K562 (cell line): ENCODE data around the gene CEBPZ. TPM values are rescaled to one million over a fixed set of nuclear protein-coding genes. Genes with fewer than 3 reads are reported as not detected.
A peak's percentile ranks its signal among the peaks of the same experiment; 100 is the strongest.

Experiments used
- ATAC-seq: fragments of 200-7000 bp; cut with Tn5 transposase; 3 replicates; pipeline ENCODE4 v1.9.1; 2020; ENCODE audit warnings: moderate library complexity
- Bru-seq: library from RNA; stranded (reverse); fragments of 400-500 nt; gene quantifications from one replicate; lab custom pipeline; 2021; lab: Mats Ljungman, UMichigan
- BruChase-seq, 2 experiments: library from RNA; stranded (reverse); fragments of 400-500 nt; gene quantifications; one replicate each; lab custom pipeline; 2021; lab: Mats Ljungman, UMichigan
- BruUV-seq: library from RNA; stranded (reverse); fragments of 400-500 nt; replicated peaks from 2 replicates; lab custom pipeline; 2021; lab: Mats Ljungman, UMichigan
- CTCF ChIA-PET: fragments of 300-600 bp; formaldehyde crosslinking; extraction: SDS; loops from one replicate; lab custom pipeline; 2021; ENCODE audit warnings: low intra/inter-chr PET ratio; lab: Yijun Ruan, JAX
- POLR2A ChIA-PET: fragments of 300-600, 350-650 bp; sonication (Branson Sonifier 250); formaldehyde crosslinking; extraction: SDS; loops from one replicate; lab custom pipeline; 2021; ENCODE audit warnings: antibody characterized with exemption, inconsistent platforms; lab: Yijun Ruan, JAX
- DNase-seq, 4 experiments: peaks; one replicate each; pipeline versions ENCODE4 v3.0.0 to v3.0.0-alpha.2; 2011 to 2018; ENCODE audit warnings: low spot score in 3 of 4, mixed read lengths in 3 of 4; ENCODE audit errors: extremely low read depth in 1 of 4
- FAIRE-seq: peaks from 2 replicates; lab custom pipeline; 2011; peaks lifted over from hg19 to GRCh38; lab: Jason Lieb, UNC
- H2AFZ ChIP-seq: 2 replicates; pipeline ENCODE4 v1.6.0; 2011; ENCODE audit warnings: low read depth, low read length, control low read depth, inconsistent platforms
- H3K27ac ChIP-seq: fragments of 200-600 bp; 3 replicates; pipeline ENCODE4 v1.8.0; 2011; ENCODE audit warnings: low read depth, mild to moderate bottlenecking, control low read depth, inconsistent platforms, low read length, moderate library complexity, mixed read lengths; ENCODE audit errors: extremely low read depth
- H3K27me3 ChIP-seq, 2 experiments: fragments of 300-600 bp in 1 of 2; 2 replicates in 1 of 2; 3 replicates in 1 of 2; pipeline versions ENCODE4 v1.6.0 to v1.8.0; 2011; ENCODE audit warnings: inconsistent platforms in 2 of 2, low read length in 2 of 2, mild to moderate bottlenecking in 1 of 2, mixed read lengths in 1 of 2, moderate library complexity in 1 of 2; ENCODE audit not compliant: control insufficient read depth in 2 of 2, insufficient read depth in 2 of 2
- H3K36me3 ChIP-seq: fragments of 300-600 bp; 3 replicates; pipeline ENCODE4 v1.8.0; 2011; ENCODE audit warnings: mild to moderate bottlenecking, low read length, inconsistent platforms; ENCODE audit not compliant: control insufficient read depth, insufficient read depth
- H3K4me1 ChIP-seq, 2 experiments: fragments of 200-600 bp in 1 of 2; replicated peaks in 1 of 2; 2 replicates in 1 of 2; 3 replicates in 1 of 2; pipeline versions ENCODE4 v1.5.1 to v1.8.0; 2011; ENCODE audit warnings: inconsistent platforms in 2 of 2, low read length in 2 of 2, mild to moderate bottlenecking in 1 of 2, mixed read lengths in 1 of 2, moderate library complexity in 1 of 2; ENCODE audit not compliant: control insufficient read depth in 2 of 2, insufficient read depth in 2 of 2
- H3K4me2 ChIP-seq: 2 replicates; pipeline ENCODE4 v1.6.1; 2011; ENCODE audit warnings: low read length, control low read depth, inconsistent platforms, mixed read lengths; ENCODE audit not compliant: insufficient read depth
- H3K4me3 ChIP-seq: fragments of 200-600 bp; sonication (generic), shearing (Covaris generic); 2 replicates; pipeline ENCODE4 v1.5.1; 2016; ENCODE audit warnings: control low read depth, inconsistent platforms
- H3K79me2 ChIP-seq: fragments of 200-600 bp; 3 replicates; pipeline ENCODE4 v1.8.0; 2011; ENCODE audit warnings: low read length, inconsistent platforms; ENCODE audit not compliant: control insufficient read depth, insufficient read depth
- H3K9ac ChIP-seq, 2 experiments: 2 replicates each; pipeline versions ENCODE4 v1.6.0 to v1.6.1; 2011; ENCODE audit warnings: low read depth in 2 of 2, low read length in 2 of 2, control low read depth in 1 of 2, inconsistent platforms in 1 of 2, mild to moderate bottlenecking in 1 of 2, mixed read lengths in 1 of 2; ENCODE audit not compliant: insufficient read depth in 1 of 2
- H3K9me1 ChIP-seq: one replicate; pipeline ENCODE4 v1.6.0; 2011; ENCODE audit warnings: inconsistent platforms, mild to moderate bottlenecking, low read length, moderate library complexity; ENCODE audit not compliant: control insufficient read depth, insufficient read depth
- H3K9me3 ChIP-seq: replicated peaks from 2 replicates; pipeline ENCODE4 v1.5.1; 2011; ENCODE audit warnings: low read depth, low read length, inconsistent platforms; ENCODE audit not compliant: control insufficient read depth, insufficient read depth
- H4K20me1 ChIP-seq: replicated peaks from 2 replicates; pipeline ENCODE4 v1.6.1; 2011; ENCODE audit warnings: low read length, inconsistent platforms, mixed read lengths; ENCODE audit not compliant: control insufficient read depth, insufficient read depth
- ARID2 ChIP-seq: fragments of 450-650 bp; IDR thresholded peaks from 2 replicates; pipeline ENCODE4 v1.6.1; 2017; ENCODE audit warnings: antibody characterized with exemption, mild to moderate bottlenecking
- ATF7 ChIP-seq: fragments of 450-650 bp; IDR thresholded peaks from 2 replicates; pipeline ENCODE4 v1.7.1; 2014; ENCODE audit warnings: mild to moderate bottlenecking, moderate library complexity
- BCOR ChIP-seq: fragments of 450-650 bp; IDR thresholded peaks from 2 replicates; pipeline ENCODE4 v1.6.1; 2016
- CTBP1 ChIP-seq: fragments of 450-650 bp; IDR thresholded peaks from 2 replicates; pipeline ENCODE4 v1.6.1; 2016; ENCODE audit warnings: borderline replicate concordance
- DEAF1 ChIP-seq: fragments of 450-650 bp; formaldehyde crosslinking; IDR thresholded peaks from 2 replicates; pipeline ENCODE4 v1.4.0; 2020; ENCODE audit warnings: mild to moderate bottlenecking, moderate library complexity
- HMG20A ChIP-seq: fragments of 450-650 bp; formaldehyde crosslinking; conservative IDR thresholded peaks from 2 replicates; pipeline ENCODE4 v1.4.0; 2020; ENCODE audit warnings: mild to moderate bottlenecking, mixed read lengths
- MTA1 ChIP-seq: fragments of 450-650 bp; IDR thresholded peaks from 2 replicates; pipeline ENCODE4 v1.6.1; 2017; ENCODE audit warnings: borderline replicate concordance
- POLR2G ChIP-seq: fragments of 200-400 bp; formaldehyde crosslinking; IDR thresholded peaks from 2 replicates; pipeline ENCODE4 v1.6.1; 2017; ENCODE audit warnings: low read depth, mild to moderate bottlenecking, antibody characterized with exemption, low read length, moderate library complexity
- SAFB ChIP-seq: fragments of 200-400 bp; formaldehyde crosslinking; IDR thresholded peaks from 2 replicates; pipeline ENCODE4 v1.6.1; 2017; ENCODE audit warnings: low read depth, low read length, borderline replicate concordance
- SLC30A9 ChIP-seq: fragments of 250-450 bp; sonication (Bioruptor Pico); IDR thresholded peaks from 2 replicates; pipeline ENCODE4 v1.8.0; 2022; ENCODE audit warnings: mild to moderate bottlenecking, moderate library complexity
- STAT5A ChIP-seq: IDR thresholded peaks from 2 replicates; pipeline ENCODE4 v1.6.1; 2012; ENCODE audit warnings: low read length, inconsistent platforms, borderline replicate concordance
- TAF9B ChIP-seq: fragments of 450-650 bp; IDR thresholded peaks from 2 replicates; pipeline ENCODE4 v1.6.1; 2018; ENCODE audit warnings: mild to moderate bottlenecking; ENCODE audit not compliant: partially characterized antibody
- ZNF551 ChIP-seq: fragments of 250-450 bp; sonication (Bioruptor Pico); IDR thresholded peaks from 2 replicates; pipeline ENCODE4 v1.5.0; 2021; ENCODE audit warnings: mild to moderate bottlenecking, moderate library complexity
- ZNF644 ChIP-seq: fragments of 200-800 bp; sonication (Bioruptor generic); IDR thresholded peaks from 2 replicates; pipeline ENCODE4 v1.6.1; 2016; ENCODE audit warnings: low read depth, missing genetic modification characterization, missing compliant biosample characterization
- WGBS: fragments of 100-300 bp; shearing (Covaris generic); methylation state at CpG from one replicate; pipeline ENCODE4 v1.1.6; 2016; ENCODE audit warnings: low coverage, mixed read lengths; ENCODE audit not compliant: insufficient coverage; ENCODE audit errors: missing lambda C conversion rate; 5-methylcytosine and 5-hydroxymethylcytosine counted together
- in situ Hi-C: fragments of 300-500 bp; cut with MboI; formaldehyde crosslinking; loops from 4 replicates; pipeline ENCODE4 v1.15.0; 2018; ENCODE audit warnings: inconsistent platforms, mixed read lengths
- intact Hi-C: fragments of 100-400 bp; cut with micrococcal nuclease; formaldehyde crosslinking; loops from 2 replicates; pipeline ENCODE4 v1.14.2; 2022
- long read RNA-seq, 3 experiments: library from polyadenylated mRNA in 2 of 3; library from RNA in 1 of 3; unstranded in 2 of 3; stranded (forward) in 1 of 3; transcript quantifications; one replicate each; pipeline ENCODE4 v2.0.0, GENCODE V29; 2019 to 2022
- polyA minus RNA-seq, 3 experiments: library from RNA; depleted of rRNA, polyadenylated mRNA; stranded (reverse); fragments of >200 nt; gene quantifications; 2 replicates each; pipeline ENCODE4 v1.2.3, GENCODE V29; 2011
- polyA plus RNA-seq, 8 experiments: library from polyadenylated mRNA; depleted of rRNA in 4 of 8; stranded (reverse) in 5 of 8; unstranded in 3 of 8; fragments of >200 nt; fragmentation: Nextera tagmentation in 2 of 8; fragmentation: Illumina TruSeq in 1 of 8; extraction: Ambion mirVana in 2 of 8; extraction: Trizol in 1 of 8; gene quantifications; 2 replicates each; pipeline versions ENCODE4 v1.2.1 to v1.2.3, GENCODE V29; 2011 to 2014; ENCODE audit warnings: inconsistent platforms in 1 of 8, missing spikeins in 1 of 8
- total RNA-seq, 7 experiments: library from RNA; depleted of rRNA in 6 of 7; stranded (reverse); fragments of >200 nt in 6 of 7; fragmentation: Illumina TruSeq in 2 of 7; extraction: Trizol in 2 of 7; gene quantifications; 2 replicates each; pipeline versions ENCODE4 v1.2.1 to v1.2.3, GENCODE V29; 2011 to 2021; ENCODE audit warnings: low replicate concordance in 1 of 7

The CEBPZ gene
- 13.4 and 61.1 TPM in 2 replicates for total RNA-seq (2011; cell fraction: chromatin; rRNA removed; ENCODE audit: low replicate concordance)
- total RNA-seq (2011; cell fraction: nucleolus; rRNA removed): 8.3 and 12.1 TPM in 2 replicates
- 13.3 and 14.9 TPM in 2 replicates for total RNA-seq (2011; cell fraction: nucleoplasm; rRNA removed)
- total RNA-seq (2014; rRNA removed) (63.5 and 77.1 TPM in 2 replicates), total RNA-seq (2014; rRNA removed; fragmentation: Illumina TruSeq; extraction: Trizol) (160 and 192 TPM in 2 replicates), total RNA-seq (2015; rRNA removed; fragmentation: Illumina TruSeq; extraction: Trizol) (111 and 118 TPM in 2 replicates), total RNA-seq (2021) (84.9 and 91.4 TPM in 2 replicates), polyA plus RNA-seq (2011; rRNA removed) (30.2 and 49.7 TPM in 2 replicates), polyA plus RNA-seq (2014; fragmentation: Illumina TruSeq; extraction: Trizol) (74.8 and 82.8 TPM in 2 replicates), polyA plus RNA-seq (2014; fragmentation: Nextera tagmentation; extraction: Ambion mirVana) (100 to 1,000 TPM in 1 of 2 experiments, 10 to 100 TPM in 1; 56.5 to 102 TPM), polyA plus RNA-seq (2014; rRNA removed) (63.3 and 68.1 TPM in 2 replicates), polyA minus RNA-seq (2011; rRNA and poly(A)+ RNA removed) (84.8 and 89.3 TPM in 2 replicates), Bru-seq, nascent RNA (percentile 94 among the genes with signal in this experiment), BruChase-seq, experiment 1, labeled RNA remaining after a 2-hour chase (percentile 96 among the genes with signal in this experiment), BruChase-seq, experiment 2, labeled RNA remaining after a 6-hour chase (percentile 96 among the genes with signal in this experiment)
- polyA plus RNA-seq (2011; cell fraction: cytosol; rRNA removed): 4.9 and 10.4 TPM in 2 replicates
- polyA plus RNA-seq (2011; cell fraction: nucleus; rRNA removed): 11.9 and 15.1 TPM in 2 replicates
- polyA plus RNA-seq (2012): 34.5 and 67.0 TPM in 2 replicates
- polyA minus RNA-seq (2011; cell fraction: cytosol; rRNA and poly(A)+ RNA removed): 21.9 and 29.8 TPM in 2 replicates
- 25.4 and 50.1 TPM in 2 replicates for polyA minus RNA-seq (2011; cell fraction: nucleus; rRNA and poly(A)+ RNA removed)
- long read RNA-seq, experiment 1, transcript CEBPZ-201 (16 exons, 3,463 nt): major isoform, 343 of 601 reads
- long read RNA-seq, experiment 1, partial matches to known transcripts: 72 of 601 reads
- long read RNA-seq, experiment 1, other reads (novel, unspliced or antisense): 185 of 601 reads
- long read RNA-seq, experiment 2, transcript CEBPZ-203 (5 exons, 611 nt): minor isoform, 5 of 54 reads
- long read RNA-seq, experiment 2, transcript CEBPZ-201 (16 exons, 3,463 nt): major isoform, 14 of 54 reads
- long read RNA-seq, experiment 2, partial matches to known transcripts: 27 of 54 reads
- long read RNA-seq, experiment 2, other reads (novel, unspliced or antisense): 8 of 54 reads
- long read RNA-seq, experiment 3, transcript CEBPZ-201 (16 exons, 3,463 nt): major isoform, 24 of 79 reads
- long read RNA-seq, experiment 3, partial matches to known transcripts: 53 of 79 reads
- long read RNA-seq, experiment 3, other reads (novel, unspliced or antisense): 1 of 79 reads

GRCh38 chr2:37231241-37232130 is at the start of gene CEBPZ, which contains the start of gene NDUFAF7:
TSS of gene CEBPZ (minus strand) at chr2:37231596. CDS start at chr2:37231567, 29 bp downstream.
TSS of gene NDUFAF7 (plus strand) at chr2:37231658. CDS start at chr2:37231706, 48 bp downstream.
- Histone ChIP-seq H3K9ac (peak within 1 kb of the TSS; percentile 86 to 94), H2AFZ (peak within 1 kb of the TSS; percentile 85), H3K9me3 (no peaks in the 10 kb centered on the region), H3K4me3 (peak within 1 kb of the TSS; percentile 68), H3K4me2 (peak within 1 kb of the TSS; percentile 98), H3K27me3 (no peaks in the 10 kb centered on the region), H3K79me2 (peaks cover 87% of the 10 kb centered on the region), H3K9me1 (no peaks in the 10 kb centered on the region), H3K27ac (peak within 1 kb of the TSS; percentile 80), H3K36me3 (peaks cover 51% of the 10 kb centered on the region), H3K4me1 (peaks cover 7 to 19% of the 10 kb centered on the region in 2 experiments; a peak in 4 of 5 replicates), H4K20me1 (0 out of 2 replicates have a peak, but pooled peaks cover 4% of the 10 kb centered on the region)
- CTCF ChIA-PET: interaction anchor here (0.6 kb wide), 1 partner anchor 700 kb away, joined by 3 read pairs; no protein-coding TSS in a partner anchor
- ATAC-seq (peak; percentile 96), FAIRE-seq (peak; percentile 97), DNase-seq (peak; percentile 80 to 93 (median 85))
- under 1% methylated on average over 67 of the region's 73 CpGs for WGBS
- intact Hi-C loops (no loop called here), in situ Hi-C loops (loop anchor here (10.0 kb wide), 1 partner anchor 333 kb away; no protein-coding TSS in a partner anchor)
- POLR2A ChIA-PET: interaction anchor here (0.5 to 1.4 kb wide), 11 partner anchors 10 to 1092 kb away, joined by 3 to 6 read pairs (median 3); no protein-coding TSS in a partner anchor
- BruUV-seq: TSS peak; percentile 74
- TF ChIP-seq SAFB (peak; percentile 20; the same call in 1 of the 2 replicates), ARID2 (no peak), CTBP1 (0 out of 2 replicates have a peak, but pooled peaks have one; percentile 12), ZNF644 (tag) (0 out of 2 replicates have a peak, but pooled peaks have one; percentile 30), POLR2G (peak; percentile 95), BCOR (peak; percentile 16; the same call in 1 of the 2 replicates), DEAF1 (CRISPR knock-in tag) (no peak), TAF9B (peak; percentile 86), HMG20A (CRISPR knock-in tag) (no peak), ZNF551 (CRISPR knock-in tag) (no peak), ATF7 (peak; percentile 65; the same call in 1 of the 2 replicates), STAT5A (no peak), SLC30A9 (no peak), MTA1 (0 out of 2 replicates have a peak, but pooled peaks have one; percentile 16)
